LNCAP (cell line): ENCODE results near the gene GP1BB.

Experiments
- TF ChIP-seq, protein P1 (sequence below): fragments of 450-650 bp; IDR thresholded peaks from 2 replicates; pipeline ENCODE4 v1.5.1; 2017; ENCODE audit warnings: mild to moderate bottlenecking

GP1BB gene

DNA sequence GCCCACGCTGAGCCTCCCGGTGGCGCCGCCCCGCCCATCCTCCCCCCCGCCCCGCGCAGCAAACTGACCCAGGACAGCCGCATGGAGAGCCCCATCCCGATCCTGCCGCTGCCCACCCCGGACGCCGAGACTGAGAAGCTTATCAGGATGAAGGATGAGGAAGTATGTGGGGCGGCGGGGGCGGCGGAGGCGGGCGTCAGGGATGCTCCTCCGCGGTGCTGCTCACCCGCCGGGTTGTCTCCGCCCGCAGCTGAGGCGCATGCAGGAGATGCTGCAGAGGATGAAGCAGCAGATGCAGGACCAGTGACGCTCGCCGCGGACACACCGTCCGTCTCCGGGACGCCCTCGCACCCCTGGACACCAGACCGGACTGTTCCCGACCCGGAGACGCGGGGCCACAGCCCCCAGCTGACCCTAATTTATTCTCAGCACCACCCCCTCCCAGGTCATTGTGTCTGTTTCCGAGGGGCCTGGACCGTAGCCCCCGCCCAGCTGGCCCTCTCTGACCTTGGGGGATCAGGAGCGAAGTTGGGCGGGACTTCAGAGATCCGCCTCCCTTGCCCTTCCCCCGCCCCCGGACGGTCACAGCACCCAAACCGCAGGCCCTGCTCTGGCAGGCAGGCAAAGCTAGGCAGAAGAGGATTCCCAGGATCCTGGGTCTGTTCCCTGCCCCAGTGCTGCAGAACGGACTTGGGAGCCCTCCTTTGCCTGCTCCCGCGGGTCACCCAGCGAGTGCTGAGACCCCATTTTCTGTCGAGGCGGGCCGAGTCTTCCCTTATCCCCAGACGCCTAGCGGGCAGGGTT lies 959 bp upstream of the GP1BB start:
- TF ChIP-seq, protein P1, sequence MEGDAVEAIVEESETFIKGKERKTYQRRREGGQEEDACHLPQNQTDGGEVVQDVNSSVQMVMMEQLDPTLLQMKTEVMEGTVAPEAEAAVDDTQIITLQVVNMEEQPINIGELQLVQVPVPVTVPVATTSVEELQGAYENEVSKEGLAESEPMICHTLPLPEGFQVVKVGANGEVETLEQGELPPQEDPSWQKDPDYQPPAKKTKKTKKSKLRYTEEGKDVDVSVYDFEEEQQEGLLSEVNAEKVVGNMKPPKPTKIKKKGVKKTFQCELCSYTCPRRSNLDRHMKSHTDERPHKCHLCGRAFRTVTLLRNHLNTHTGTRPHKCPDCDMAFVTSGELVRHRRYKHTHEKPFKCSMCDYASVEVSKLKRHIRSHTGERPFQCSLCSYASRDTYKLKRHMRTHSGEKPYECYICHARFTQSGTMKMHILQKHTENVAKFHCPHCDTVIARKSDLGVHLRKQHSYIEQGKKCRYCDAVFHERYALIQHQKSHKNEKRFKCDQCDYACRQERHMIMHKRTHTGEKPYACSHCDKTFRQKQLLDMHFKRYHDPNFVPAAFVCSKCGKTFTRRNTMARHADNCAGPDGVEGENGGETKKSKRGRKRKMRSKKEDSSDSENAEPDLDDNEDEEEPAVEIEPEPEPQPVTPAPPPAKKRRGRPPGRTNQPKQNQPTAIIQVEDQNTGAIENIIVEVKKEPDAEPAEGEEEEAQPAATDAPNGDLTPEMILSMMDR = no peak

DNA sequence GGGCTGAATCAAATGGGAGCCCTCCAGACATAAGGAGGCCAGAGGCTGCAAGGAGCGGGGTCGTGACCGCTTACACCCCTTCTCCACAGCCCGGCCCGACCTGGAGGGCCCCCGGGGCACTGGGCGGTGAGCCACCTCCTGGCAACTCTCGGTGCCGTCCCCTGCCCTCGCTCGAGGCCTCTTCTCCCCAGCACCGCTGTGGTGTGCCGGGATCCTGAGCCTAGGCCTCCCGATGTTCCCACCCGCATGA lies 432 bp upstream of the GP1BB start:
- TF ChIP-seq, protein P1 = no peak

DNA sequence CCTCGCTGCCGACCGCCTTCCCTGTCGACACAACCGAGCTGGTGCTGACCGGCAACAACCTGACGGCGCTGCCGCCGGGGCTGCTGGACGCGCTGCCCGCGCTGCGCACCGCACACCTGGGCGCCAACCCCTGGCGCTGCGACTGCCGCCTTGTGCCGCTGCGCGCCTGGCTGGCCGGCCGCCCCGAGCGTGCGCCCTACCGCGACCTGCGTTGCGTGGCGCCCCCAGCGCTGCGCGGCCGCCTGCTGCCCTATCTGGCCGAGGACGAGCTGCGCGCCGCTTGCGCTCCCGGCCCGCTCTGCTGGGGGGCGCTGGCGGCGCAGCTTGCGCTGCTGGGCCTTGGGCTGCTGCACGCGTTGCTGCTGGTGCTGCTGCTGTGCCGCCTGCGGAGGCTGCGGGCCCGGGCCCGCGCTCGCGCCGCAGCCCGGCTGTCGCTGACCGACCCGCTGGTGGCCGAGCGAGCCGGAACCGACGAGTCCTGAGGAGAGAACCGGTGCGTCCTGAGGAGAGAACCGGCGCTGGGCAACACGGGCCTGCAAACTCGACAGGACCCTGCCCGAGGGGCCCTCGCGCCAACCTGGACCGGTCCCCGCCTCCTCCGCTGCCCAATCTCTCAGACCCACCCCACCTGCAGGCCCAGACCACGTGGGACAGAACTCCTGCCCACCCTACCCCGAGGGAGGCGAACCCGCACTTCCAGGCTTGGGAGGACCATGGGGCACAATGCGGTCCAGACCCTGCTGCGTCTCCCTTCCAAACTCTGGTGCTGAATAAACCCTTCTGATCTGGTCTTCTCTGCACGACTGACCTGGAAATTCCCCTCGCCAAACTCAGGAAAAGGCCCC lies 866 bp downstream of the GP1BB start:
- TF ChIP-seq, protein P1 = peak; percentile 44

DNA sequence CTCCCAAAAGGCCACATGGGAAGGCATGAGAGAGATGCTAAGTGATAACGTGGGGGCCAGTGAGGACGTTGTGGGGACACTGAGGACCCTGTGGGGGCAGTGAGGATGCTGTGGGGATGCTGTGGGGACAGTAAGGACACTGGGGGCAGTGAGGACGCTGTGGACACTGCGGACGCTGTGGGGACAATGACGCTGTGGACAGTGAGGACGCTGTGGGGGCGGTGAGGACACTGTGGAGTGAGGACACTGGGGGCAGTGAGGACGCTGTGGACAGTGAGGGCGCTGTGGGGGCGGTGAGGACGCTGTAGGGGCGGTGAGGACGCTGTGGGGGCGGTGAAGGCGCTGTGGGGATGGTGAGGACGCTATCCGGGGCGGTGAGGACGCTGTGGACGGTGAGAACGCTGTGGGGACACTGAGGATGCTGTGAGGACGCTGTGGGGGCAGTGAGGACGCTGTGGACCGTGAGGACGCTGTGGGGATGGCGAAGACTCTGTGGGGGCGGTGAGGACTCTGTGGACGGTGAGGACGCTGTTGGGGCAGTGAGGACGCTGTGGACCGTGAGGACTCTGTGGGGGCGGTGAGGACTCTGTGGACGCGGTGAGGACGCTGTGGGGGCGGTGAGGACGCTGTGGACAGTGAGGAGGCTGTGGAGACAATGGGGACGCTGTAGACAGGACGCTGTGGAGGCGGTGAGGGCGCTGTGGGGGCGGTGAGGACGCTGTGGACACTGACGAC lies 1.8 kb downstream of the GP1BB start:
- TF ChIP-seq, protein P1 = no peak

DNA sequence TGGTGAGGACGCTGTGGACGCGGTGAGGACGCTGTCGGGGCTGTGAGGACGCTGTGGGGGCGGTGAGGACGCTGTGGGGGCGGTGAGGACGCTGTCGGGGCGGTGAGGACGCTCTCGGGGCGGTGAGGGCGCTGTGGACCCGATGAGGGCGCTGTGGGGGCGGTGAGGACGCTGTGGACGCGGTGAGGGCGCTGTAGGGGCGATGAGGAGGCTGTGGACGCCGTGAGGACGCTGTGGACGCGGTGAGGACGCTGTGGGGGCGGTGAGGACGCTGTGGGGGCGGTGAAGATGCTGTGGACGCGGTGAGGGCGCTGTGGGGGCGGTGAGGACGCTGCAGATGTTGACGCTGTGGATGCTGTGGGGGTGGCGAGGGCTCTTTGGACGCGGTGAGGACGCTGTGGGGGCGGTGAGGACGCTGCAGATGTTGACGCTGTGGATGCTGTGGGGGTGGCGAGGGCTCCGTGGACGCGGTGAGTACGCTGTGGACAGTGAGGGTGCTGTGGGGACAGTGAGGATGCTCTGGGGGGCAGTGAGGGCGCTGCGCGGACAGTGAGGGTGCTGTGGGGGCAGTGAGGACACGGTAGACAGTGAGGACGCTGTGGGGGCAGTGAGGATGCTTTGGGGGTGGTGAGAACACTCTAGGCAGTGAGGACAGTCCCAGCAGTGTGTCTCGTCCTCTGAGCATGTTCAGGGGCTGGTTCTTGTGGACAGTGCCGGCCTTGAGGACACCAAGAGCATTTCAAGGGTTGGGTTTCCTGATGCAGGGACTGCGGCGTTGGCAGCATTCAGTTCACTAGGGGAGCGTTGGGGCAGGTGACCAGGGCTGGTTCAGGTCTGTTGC lies 4.2 kb downstream of the GP1BB start:
- TF ChIP-seq, protein P1 = no peak

DNA sequence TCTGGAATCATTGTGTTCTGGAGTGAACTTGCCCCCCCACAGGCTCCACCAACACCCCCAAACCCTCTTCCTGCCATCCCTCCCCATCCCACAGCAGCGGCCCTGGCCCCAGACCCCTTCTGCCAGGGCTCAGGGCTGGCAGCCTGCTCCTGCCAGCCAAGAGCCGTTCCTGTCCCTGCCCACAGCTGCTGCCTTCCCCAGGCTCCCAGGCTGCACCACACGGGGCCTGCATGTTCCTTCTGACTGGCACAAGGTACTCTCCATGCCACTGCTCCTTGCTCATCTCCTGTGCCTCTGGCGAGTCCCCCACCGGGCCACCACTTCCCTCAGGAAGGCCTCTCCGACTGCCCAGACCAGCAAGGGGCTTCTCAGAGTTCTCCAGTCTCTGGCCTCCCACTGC lies 4.9 kb downstream of the GP1BB start:
- TF ChIP-seq, protein P1 = no peak

DNA sequence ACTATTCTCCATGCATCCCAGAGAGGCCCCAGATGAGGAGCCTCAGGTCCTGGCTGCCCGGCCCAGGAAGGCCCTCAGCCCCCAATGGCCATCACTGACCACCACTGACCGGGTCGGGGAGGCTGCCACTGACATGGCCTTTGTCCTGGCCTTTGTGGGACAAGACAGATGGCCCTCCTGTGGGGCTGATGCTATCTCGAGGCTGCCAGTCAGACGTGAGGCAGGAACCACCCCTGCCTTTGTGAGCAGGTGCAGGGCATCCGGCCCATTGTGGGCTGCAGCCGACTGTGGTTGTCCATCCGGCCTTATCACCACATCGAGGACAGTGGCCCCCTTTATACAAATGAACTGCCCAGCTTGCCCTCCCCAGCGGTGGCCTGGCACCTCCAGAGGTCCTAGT lies 5.5 kb downstream of the GP1BB start:
- TF ChIP-seq, protein P1 = no peak
